Measurements from ENCODE around the gene DOCK3.

- TF ChIP-seq CTCF (IDR thresholded peaks at IDR 0.05; ENCODE audit: low read depth, low read length, poor library complexity, severe bottlenecking) (no peak), EZH2phosphoT487 (IDR thresholded peaks at IDR 0.05; ENCODE audit: borderline replicate concordance, low read length) (no peak)
Measured at GRCh38 chr3:51358981-51359380, 684.3 kb downstream of the DOCK3 start.

Measured in DOHH2 (cell line).